IPS-NIHi7 (cell line): ENCODE measurements around the gene KCNJ6.
"Not testable (repeated sequence)": the region's sequence is repeated elsewhere in the genome, so short reads cannot be mapped to it uniquely, and the experiment has no call there.

ENCODE experiments used
- DNase-seq: peaks from one replicate; pipeline ENCODE4 v3.0.0; 2012; ENCODE audit warnings: mixed read lengths; ENCODE audit errors: extremely low spot score

Gene KCNJ6

DNA sequence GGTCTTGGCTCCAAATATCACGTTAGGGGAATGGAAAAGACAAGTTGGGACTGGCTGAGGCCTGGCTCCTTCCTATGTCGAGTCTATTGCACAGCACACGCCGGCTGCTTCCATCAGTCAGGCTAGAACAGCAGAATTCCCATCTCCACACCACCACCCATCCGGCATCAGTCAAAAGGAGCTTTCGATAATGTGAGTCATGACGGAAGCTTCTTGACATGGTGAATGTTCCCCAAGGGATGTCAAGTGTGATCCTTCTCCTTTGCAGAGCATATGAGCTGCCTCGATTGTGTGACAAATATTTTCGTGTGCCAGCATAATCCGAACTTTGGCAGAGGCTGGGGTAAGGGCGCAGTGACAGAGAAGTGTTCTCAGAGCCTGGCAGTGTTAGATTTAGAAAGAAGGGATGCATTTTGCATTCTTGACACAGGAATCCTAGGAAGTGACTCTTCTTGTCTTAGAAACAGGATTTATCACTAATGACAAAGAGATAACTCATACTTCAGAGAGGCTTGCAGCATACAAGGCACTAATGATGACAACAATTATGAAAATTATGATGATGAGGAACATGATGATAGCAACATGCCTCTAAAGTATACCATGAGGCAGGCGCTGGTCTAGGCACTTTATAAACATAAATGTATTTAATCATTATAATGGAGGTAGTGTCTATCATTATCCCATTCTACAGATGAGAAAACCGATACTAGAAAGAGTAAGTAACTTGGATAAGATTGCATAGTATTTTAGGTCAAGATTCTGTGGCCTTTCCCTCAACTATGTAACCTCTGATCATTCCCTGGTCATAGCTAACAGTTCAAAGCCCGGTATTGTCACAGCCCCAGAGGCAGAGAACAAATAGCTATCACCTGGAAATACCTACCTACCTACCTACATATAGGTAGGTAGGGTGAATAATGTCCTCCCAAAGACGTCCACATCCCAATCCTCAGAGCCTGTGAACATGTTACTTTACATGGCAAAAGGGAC, 135.0 kb downstream of the KCNJ6 start:
- no peak for DNase-seq

GRCh38 chr21:37771181-37771580, 145.1 kb downstream of the KCNJ6 start:
- DNase-seq, result no peak

DNA sequence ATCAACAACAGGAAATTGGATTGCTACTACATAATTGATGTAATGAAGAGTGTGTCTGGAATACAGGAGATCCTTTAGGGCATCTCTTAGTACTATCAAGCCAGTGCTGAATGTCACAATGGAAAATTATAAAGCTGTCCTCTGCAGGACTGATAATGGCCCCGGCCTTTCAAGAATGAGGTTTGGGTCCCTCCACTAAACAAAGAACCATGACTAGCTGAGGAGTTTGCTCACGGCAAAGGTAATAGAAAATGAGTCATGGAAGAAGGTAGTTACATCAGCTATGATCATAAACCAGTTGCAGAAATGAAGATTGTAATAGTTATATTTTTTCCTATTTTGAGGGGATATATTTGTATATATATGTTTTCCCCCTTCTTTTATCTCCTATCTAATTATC, 145.8 kb downstream of the KCNJ6 start:
- DNase-seq, result no peak

DNA sequence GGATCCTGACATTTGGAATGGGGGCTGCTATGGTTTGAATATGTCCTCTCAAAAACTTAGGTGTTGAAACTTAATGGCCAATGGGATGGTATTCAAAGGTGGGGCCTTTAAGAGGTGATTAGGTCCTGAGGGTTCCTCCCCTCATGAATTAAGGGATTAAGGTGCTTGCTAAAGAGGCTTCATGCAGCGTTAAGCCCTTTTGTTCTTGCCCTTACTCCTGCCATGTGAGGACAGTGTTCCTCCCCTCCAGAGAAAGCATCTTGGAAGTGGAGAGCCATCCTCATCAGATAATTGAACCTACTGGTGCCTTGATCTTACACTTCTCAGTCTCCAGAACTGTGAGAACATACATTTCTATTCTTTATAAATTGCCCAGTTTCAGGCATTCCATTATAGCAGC, 146.6 kb downstream of the KCNJ6 start:
- DNase-seq, result no peak

- no peak for DNase-seq
Measured at GRCh38 chr21:37767984-37768383, 148.3 kb downstream of the KCNJ6 start.

GRCh38 chr21:37766129-37766528, 150.1 kb downstream of the KCNJ6 start:
- no peak for DNase-seq

GRCh38 chr21:37765221-37765900, 150.9 kb downstream of the KCNJ6 start:
- no peak for DNase-seq

- no peak for DNase-seq
Measured at GRCh38 chr21:37764691-37765090, 151.6 kb downstream of the KCNJ6 start.

DNA sequence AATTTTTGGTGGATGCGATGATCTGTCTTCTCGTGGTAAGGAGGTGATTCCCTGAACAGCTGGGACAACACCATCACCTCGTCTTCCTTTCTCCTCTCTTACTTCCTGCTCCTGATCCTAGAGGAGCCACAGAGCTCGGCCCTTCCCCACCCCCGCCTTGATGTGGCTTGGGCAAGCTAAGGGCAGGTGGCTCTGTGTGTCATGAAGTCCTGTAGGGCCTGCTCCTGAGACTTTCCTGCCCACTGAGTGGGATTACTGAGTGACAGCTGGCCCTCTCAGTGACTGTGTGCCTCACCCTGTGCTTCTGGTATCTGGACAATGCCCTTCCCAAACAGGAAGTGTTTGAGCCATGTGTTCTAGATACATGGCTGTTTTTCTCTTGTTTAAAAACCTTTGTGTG, 153.0 kb downstream of the KCNJ6 start:
- no peak for DNase-seq

DNA sequence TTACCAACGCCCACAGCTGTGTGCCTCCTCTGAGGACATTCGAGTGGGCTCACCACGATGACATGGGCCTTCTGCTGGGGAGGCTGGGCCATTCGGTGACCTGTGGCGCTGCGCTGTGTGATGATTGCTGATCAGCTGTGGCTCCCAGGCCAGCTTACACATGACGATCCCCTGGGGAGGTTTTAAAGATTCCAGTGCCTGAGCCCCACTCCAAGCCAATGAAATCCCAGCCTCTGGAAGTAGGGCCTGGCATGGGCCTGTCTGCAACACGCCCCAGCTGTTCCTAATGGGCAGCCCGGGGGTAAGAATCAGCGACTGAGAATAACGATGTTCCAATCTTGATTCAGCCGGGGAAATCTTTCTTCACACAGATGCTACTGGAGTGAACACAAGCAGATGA, 153.7 kb downstream of the KCNJ6 start:
- DNase-seq, result no peak

- DNase-seq, result not testable (repeated sequence)
Measured at GRCh38 chr21:37761406-37761805, 154.9 kb downstream of the KCNJ6 start.

DNA sequence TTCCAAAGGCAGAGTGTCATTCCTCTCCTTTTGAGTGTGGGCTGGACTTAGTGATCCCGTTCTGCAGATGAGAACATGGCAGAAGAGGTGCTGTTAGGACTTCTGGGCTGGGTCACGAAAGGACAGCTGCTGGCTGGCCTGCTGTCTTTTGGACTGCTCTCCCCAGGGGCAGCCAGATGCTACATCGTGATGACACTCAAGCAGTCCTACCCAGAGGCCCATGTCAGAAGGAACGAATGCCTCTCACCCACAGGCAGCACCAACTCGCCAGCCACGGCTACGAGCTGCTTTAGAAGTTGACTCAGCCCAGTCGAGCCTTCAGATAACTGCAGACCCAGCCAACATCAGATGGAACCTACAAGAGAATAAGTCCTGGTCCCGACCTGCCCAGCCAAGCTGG, 156.5 kb downstream of the KCNJ6 start:
- DNase-seq, result no peak

DNA sequence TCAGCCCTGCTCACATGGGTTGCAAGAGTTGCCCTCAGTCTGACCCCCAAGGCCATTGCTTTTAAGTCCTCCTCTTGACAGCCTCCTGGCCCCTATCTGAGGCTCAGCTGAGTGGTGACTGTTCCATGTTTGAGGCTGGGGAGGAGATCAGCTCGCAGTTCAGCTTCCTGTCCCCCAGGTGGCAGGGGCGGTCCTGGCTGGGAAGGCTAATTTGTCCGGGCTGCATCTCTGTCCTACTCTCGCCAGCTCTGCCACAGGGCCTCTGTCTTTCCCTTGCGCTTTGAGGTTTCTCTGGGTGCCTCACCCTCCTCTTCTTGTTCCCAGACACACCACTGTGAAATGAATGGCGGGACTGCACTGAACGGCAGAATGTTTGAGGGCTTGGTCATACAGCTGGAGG, 157.3 kb downstream of the KCNJ6 start:
- DNase-seq, result peak; percentile 92

GRCh38 chr21:37757606-37758376, 158.5 kb downstream of the KCNJ6 start:
- DNase-seq, result no peak

DNA sequence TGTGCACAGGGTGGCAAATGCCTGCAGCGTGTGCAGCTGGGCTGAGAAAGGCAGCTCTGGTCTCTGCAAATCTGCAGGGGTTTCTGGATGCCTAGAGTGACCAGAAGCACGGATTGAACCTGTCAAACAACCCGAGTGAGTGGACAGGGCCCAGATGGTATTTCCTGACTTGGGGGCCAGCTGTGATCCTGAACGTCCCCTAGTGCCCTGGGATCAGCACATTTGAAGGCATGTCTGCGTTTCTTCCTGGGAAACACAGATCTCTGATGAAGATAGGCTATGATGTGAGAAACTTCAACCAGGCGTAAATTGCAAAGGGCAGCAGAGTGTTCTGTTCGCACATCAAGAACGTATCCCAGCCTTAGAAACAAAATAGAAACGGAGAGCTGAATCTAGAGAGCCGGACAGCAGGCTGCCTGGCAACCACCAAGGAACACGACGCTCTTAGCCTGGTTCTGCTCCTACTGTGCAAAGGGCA, 163.1 kb downstream of the KCNJ6 start:
- DNase-seq, result no peak

- no peak for DNase-seq
Measured at GRCh38 chr21:37751268-37751975, 164.8 kb downstream of the KCNJ6 start.

DNA sequence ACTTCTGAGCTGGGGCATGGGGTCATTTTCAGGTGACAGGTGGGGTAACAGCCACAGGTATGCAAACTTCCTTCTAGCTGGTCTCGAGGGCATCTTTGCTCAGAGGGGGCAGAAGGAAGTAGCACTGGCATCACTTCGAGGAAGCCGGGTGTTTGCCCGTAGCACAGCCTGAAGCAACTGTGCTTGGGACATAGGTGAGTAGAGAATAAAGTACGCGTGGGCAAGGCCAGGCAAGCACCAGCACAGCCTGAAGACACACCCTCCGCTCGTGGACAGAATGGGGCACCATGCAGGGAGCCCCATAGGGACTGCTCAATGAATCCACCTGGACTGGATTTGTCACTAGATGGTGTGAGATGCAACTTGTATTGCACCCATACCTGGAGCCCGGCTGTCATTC, 167.1 kb downstream of the KCNJ6 start:
- no peak for DNase-seq

DNA sequence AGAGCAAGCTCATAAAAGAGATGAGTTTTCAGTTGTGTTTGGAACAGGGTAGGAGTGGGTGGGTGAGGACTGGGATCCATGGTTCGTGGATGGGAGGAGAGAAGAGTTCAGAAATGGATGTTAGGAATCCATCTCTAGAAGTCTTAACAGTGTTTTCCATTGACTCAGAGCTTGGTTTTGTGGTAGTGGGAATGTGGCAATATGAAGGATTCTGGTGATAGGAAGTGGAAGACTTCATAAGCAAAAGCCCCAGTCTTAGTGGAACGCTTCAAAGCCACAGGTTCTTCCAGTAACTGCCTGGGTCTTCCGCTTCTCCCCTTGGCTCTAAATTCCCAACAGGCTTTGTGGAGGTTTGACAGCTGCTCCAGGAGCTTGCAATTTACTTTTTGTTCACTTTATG, 167.9 kb downstream of the KCNJ6 start:
- no peak for DNase-seq

- no peak for DNase-seq
Measured at GRCh38 chr21:37746849-37747248, 169.4 kb downstream of the KCNJ6 start.

DNA sequence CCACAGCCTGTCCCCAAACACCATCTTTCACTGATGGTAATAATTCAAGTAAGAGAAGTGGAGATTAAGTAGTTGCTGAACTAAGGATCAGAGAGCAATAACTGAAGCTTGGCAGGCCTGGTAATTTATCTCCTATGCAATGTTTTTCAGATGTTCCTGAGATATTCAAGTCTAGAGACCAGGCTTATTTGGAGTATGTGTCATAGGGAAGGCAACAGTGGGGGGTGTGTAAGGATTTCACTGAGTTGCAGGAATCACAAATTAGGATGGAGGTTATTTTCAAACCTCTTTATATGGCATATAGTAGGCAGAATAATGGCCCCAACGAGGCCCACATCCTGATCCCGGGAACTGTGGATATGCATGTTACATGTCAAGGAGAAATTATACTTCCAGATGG, 171.7 kb downstream of the KCNJ6 start:
- no peak for DNase-seq

DNA sequence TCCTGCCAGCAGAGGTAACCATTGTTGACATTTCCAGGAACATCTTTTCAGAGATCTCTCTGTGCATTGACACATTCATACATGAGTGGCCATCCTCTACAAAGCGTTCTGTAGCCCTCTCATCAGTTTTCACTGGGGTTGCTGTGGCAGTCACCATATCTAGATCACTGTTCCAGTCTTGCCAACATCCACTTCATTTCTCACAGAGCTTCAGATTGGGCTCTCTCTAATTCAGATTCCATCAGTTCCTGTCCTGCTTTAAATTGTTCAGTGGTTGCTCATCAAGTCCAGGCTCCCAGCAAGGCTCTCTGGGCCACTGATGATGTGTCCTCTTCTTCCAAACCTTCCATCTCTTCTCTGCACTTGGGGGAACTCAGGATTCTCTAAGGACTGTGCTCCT, 173.7 kb downstream of the KCNJ6 start:
- no peak for DNase-seq
